ENCODE measurements around the gene HOXA13.

Gene HOXA13

DNA sequence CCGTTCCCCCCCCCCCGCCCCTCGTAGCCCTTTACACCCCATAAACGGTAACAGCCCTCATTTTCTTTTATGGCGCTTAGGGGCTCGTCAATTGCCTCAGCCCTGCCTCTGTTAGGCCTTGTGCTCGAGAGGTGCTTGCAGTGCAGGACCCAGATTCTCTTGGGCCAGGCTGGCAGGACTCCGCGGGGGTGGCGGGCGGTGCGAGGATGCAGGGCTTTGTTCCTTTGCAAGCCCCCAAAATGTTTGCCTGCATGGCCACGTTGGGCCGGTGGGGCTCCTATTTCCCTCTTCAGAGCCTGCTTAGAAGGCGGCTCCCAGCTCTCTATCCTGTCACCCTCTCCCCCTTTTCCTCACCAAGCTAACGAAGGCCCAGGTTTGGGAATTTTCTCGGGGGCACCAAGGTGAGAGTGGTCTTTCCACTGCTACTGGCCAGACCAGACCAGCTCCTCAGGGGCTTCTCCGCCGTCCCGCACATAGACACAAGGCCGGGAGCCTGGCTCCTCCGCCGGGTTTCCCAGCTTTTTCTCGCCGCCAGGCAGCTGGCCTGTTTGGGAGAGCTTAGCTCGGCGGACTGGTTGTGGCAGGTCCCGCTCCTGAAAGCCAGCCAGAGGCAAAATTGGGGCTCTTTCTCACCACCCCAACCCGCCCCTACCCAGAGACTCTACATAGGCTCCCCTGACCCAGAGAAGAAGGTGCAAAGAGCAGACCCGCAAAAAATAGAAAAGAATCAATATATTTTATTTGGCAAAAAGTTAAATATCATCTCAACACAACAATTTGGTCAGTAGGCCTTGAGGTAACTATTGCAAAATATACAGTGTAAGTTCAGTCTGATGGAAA is 38.0 kb downstream of the HOXA13 start:
- Histone ChIP-seq H3K4me3 (ENCODE audit: low read depth in 1 of 2, low read length in 2 of 2) (no peak overlapping the region), H3K27me3 (ENCODE audit: low read depth, low read length) (peaks cover 83% of the 10 kb centered on the region), H3K9me3 (ENCODE audit: control insufficient read depth in 1 of 2, low read length in 2 of 2) (no peaks in the 10 kb centered on the region), H3K36me3 (ENCODE audit: control insufficient read depth in 1 of 2, insufficient read depth in 2 of 2, low read length in 2 of 2) (no peaks in the 10 kb centered on the region), H3K4me1 (ENCODE audit: control insufficient read depth in 1 of 2, insufficient read depth in 2 of 2, low read length in 2 of 2) (peaks cover 0 to 47% of the 10 kb centered on the region in 2 donors), H3K27ac (ENCODE audit: low read length) (no peak overlapping the region)

DNA sequence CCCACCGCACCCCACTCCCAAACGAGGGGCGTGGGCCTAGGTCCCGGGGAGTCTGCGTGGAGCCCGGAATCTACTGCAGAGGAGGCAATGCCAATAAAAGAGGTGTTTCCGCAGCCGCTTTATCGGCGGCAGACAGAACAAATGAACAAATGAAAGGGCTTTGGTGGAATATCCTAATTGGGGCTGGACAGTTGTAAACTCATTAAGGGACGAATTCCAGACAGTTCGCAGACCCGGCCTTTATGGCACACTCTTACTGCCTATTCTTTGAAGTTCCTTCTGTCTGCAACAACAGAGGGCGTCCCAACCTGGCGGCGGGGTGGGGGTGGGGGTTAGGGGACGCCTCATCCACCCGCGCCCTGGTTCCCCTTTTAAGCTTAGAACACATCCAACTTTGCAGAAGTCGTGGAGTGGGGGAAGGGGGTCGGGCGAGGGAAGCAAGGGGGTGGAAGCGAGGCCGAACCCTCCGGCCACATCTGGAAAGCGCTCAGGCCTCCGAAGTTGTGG is 38.6 kb downstream of the HOXA13 start:
- peak overlapping the region; percentile 57 to 80 for H3K4me3 ChIP-seq (ENCODE audit: low read depth in 1 of 2, low read length in 2 of 2)
- peaks cover 80% of the 10 kb centered on the region for H3K27me3 ChIP-seq (ENCODE audit: low read depth, low read length)

DNA sequence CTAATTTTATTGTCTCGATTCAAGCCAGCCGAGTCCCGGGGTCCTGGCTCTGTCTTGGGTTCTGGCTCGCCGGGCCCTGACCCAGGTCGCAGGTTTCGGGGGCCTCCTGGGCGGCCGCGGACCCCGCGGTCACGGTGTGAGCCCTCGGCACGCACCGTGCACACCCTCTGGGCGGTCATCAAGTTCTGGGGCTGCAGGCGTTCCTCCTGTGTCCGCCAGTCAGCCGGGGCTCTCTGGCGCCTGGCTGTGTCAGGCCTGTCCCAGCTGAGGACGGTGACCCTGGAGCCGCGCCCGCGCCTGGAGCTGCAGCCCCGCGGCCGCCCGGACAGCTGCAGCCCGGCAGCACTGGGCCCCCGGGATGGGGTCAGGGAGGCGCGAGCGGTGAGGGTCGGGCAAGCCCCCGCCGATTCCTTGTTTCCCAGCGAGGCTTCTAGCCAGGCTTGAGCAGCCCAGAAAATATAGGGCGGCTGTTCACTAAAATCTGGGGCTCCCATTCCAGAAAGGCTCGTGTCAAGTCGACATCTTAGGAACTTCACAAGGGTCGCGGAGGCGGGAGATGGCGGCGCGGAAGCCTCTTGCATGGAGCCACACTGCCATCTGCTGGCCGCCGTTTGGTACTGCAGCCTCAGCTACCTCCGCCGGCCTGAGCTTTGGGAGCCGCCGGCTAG is 39.2 kb downstream of the HOXA13 start:
- no peaks in the 10 kb centered on the region for H3K9me3 ChIP-seq (ENCODE audit: control insufficient read depth in 1 of 2, low read length in 2 of 2)
- H3K36me3 ChIP-seq (ENCODE audit: control insufficient read depth in 1 of 2, insufficient read depth in 2 of 2, low read length in 2 of 2) = no peaks in the 10 kb centered on the region
- H3K27me3 ChIP-seq (ENCODE audit: low read depth, low read length) = peaks cover 80% of the 10 kb centered on the region
- no peak overlapping the region for H3K27ac ChIP-seq (ENCODE audit: low read length)
- H3K4me1 ChIP-seq (ENCODE audit: control insufficient read depth in 1 of 2, insufficient read depth in 2 of 2, low read length in 2 of 2) = peaks cover 0 to 49% of the 10 kb centered on the region in 2 donors
- peak overlapping the region; percentile 57 to 80 for H3K4me3 ChIP-seq (ENCODE audit: low read depth in 1 of 2, low read length in 2 of 2)

More for the DNA sequence above, 38.6 kb downstream of the HOXA13 start:
- H3K9me3 ChIP-seq (ENCODE audit: control insufficient read depth in 1 of 2, low read length in 2 of 2) = no peaks in the 10 kb centered on the region
- no peak overlapping the region for H3K27ac ChIP-seq (ENCODE audit: low read length)
- peaks cover 0 to 45% of the 10 kb centered on the region in 2 donors for H3K4me1 ChIP-seq (ENCODE audit: control insufficient read depth in 1 of 2, insufficient read depth in 2 of 2, low read length in 2 of 2)
- no peaks in the 10 kb centered on the region for H3K36me3 ChIP-seq (ENCODE audit: control insufficient read depth in 1 of 2, insufficient read depth in 2 of 2, low read length in 2 of 2)

DNA sequence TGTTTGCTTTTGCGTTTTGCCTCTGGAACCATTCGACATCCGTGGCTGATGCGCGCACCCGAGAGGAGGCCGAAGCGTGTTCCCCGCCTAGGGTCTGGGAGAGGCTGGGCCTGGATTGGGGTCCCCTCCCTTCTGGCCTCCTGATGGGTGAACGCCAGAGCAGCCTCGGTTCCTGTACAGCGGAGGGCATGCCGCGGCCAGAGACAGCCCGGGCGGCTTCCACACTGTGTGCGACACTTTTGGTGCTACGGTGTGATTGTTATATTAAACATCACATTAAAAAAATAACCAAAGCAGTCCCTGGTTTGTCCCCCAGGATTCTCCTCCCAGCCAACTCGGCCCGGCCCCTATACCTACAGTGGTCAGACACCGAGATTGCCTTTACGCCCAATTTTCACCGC is 39.7 kb downstream of the HOXA13 start:
- peak overlapping the region; percentile 57 to 80 for H3K4me3 ChIP-seq (ENCODE audit: low read depth in 1 of 2, low read length in 2 of 2)
- no peaks in the 10 kb centered on the region for H3K36me3 ChIP-seq (ENCODE audit: control insufficient read depth in 1 of 2, insufficient read depth in 2 of 2, low read length in 2 of 2)
- peaks cover 80% of the 10 kb centered on the region for H3K27me3 ChIP-seq (ENCODE audit: low read depth, low read length)
- H3K9me3 ChIP-seq (ENCODE audit: control insufficient read depth in 1 of 2, low read length in 2 of 2) = no peaks in the 10 kb centered on the region
- H3K4me1 ChIP-seq (ENCODE audit: control insufficient read depth in 1 of 2, insufficient read depth in 2 of 2, low read length in 2 of 2) = peaks cover 0 to 45% of the 10 kb centered on the region in 2 donors
- H3K27ac ChIP-seq (ENCODE audit: low read length) = no peak overlapping the region

DNA sequence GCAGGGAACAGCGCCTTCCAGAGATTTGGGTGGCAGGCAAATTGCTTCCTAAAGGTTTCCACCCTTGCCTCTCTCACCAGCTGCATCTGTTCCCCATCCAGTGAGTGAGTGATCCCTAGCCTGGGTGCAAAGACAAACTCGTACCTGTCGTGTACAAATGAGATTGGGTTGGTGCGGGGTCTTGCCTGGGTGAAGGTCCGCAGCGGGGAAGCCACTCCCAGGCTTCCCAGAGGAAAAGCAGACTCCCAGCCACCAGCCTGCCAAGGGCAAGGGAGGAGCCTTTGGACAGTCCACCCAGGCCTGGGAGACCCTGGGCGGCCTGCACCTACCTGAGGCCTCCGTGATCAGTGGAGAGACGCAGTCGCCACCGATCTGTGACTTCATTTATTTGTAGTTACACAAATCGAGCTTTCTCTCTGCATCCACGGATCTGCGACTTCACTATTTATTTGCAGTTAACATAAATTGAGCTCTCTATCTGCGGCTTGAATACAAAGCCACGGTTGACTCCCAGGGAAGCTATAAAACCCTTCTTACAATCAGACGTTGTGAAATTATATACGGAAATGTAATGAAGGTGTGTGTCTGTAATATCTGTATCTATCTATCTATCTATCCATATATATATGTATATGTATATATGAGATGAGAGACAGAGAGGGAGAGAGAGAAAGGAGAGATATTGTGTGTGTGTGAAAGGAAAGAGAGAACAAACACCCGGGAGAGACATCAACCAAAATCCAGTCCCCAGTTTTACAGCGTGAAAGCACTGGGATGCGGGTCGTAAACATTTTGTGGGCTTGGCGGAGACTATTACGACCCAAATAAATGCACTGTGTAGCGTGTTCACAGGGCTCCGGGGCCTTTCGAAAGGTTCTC is 40.4 kb downstream of the HOXA13 start:
- H3K4me1 ChIP-seq (ENCODE audit: control insufficient read depth in 1 of 2, insufficient read depth in 2 of 2, low read length in 2 of 2) = peaks cover 0 to 44% of the 10 kb centered on the region in 2 donors
- peaks cover 80% of the 10 kb centered on the region for H3K27me3 ChIP-seq (ENCODE audit: low read depth, low read length)
- no peaks in the 10 kb centered on the region for H3K9me3 ChIP-seq (ENCODE audit: control insufficient read depth in 1 of 2, low read length in 2 of 2)
- H3K4me3 ChIP-seq (ENCODE audit: low read depth in 1 of 2, low read length in 2 of 2) = no peak overlapping the region
- H3K36me3 ChIP-seq (ENCODE audit: control insufficient read depth in 1 of 2, insufficient read depth in 2 of 2, low read length in 2 of 2) = no peaks in the 10 kb centered on the region
- no peak overlapping the region for H3K27ac ChIP-seq (ENCODE audit: low read length)

DNA sequence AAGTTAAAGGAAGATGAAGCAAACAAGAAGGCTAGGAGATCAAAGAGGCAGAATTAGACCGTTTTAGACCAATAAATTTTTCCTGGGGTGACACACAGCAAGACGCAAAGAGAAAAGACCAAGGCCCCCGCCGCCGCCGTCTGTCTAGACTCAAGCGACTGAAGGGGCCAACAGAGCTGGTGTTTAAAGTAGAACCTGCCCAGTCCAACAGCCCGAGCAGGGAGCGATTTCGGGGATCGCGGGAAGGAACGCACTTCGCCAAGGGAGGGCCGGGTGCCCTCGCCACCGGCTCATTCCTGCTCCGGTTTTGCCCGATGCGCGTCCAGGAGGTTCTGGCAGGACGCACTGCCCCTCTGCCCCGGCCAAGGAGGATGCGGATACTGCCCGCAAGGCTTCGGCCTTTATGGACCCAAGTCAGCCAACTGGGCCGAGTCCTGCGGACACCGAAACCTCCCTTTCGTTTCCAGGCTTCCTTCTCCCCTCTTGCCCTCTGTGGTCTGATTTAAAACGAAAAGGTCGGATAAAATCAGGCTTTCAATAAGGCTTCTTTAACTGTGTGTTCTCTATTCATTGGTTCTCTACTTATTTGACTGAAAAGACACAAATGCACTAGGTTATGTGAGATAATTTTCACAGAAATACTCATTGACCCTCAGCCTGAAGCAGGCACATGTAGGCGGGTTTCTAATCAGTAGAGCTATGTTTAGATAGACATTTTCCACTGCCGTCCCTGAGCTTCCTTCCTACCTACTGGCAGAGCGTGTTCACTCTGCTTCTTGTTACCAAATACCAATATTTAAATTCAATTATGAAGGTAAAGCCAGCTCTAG is 41.2 kb downstream of the HOXA13 start:
- peaks cover 0 to 40% of the 10 kb centered on the region in 2 donors for H3K4me1 ChIP-seq (ENCODE audit: control insufficient read depth in 1 of 2, insufficient read depth in 2 of 2, low read length in 2 of 2)
- H3K36me3 ChIP-seq (ENCODE audit: control insufficient read depth in 1 of 2, insufficient read depth in 2 of 2, low read length in 2 of 2) = no peaks in the 10 kb centered on the region
- no peaks in the 10 kb centered on the region for H3K9me3 ChIP-seq (ENCODE audit: control insufficient read depth in 1 of 2, low read length in 2 of 2)
- H3K4me3 ChIP-seq (ENCODE audit: low read depth in 1 of 2, low read length in 2 of 2) = no peak overlapping the region
- peaks cover 80% of the 10 kb centered on the region for H3K27me3 ChIP-seq (ENCODE audit: low read depth, low read length)
- H3K27ac ChIP-seq (ENCODE audit: low read length) = no peak overlapping the region

DNA sequence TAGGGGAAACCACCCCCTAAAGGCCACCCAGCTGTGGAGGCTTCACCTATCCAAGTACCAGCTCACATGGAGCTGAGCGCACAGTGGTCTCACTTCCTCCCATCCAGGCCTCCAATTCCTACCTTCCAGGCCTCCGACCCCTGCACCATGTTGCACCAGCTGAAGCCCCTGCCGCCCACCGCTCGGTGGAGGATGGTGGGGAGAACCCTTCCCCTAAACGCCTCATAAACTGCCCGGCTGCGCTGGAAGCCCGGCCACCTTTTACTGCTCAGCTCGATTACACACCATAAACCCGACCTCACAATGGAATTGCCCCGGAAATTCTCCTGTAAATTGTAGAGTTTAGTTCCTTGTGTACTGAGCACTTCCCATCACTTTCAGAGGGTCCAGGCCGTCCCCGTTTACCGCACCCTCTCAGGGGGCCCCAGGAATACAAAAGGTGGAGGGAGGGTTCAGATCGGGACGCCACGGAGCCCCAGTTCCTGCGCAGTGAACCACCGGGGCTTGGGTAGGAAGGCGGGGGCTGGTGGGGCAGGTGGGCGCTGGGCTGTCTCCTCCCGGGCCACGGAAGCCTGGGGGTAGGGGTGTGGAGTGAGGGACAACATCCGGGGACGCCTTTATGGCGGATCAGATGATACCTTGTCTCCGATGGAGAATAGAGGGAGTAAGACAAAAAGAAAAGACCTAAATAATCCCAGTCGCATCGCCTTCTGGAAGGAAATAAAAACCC is 42.0 kb downstream of the HOXA13 start:
- Histone ChIP-seq H3K4me1 (ENCODE audit: control insufficient read depth in 1 of 2, insufficient read depth in 2 of 2, low read length in 2 of 2) (peaks cover 0 to 41% of the 10 kb centered on the region in 2 donors), H3K4me3 (ENCODE audit: low read depth in 1 of 2, low read length in 2 of 2) (no peak overlapping the region), H3K36me3 (ENCODE audit: control insufficient read depth in 1 of 2, insufficient read depth in 2 of 2, low read length in 2 of 2) (no peaks in the 10 kb centered on the region), H3K27me3 (ENCODE audit: low read depth, low read length) (peaks cover 84% of the 10 kb centered on the region), H3K9me3 (ENCODE audit: control insufficient read depth in 1 of 2, low read length in 2 of 2) (no peaks in the 10 kb centered on the region), H3K27ac (ENCODE audit: low read length) (no peak overlapping the region)

DNA sequence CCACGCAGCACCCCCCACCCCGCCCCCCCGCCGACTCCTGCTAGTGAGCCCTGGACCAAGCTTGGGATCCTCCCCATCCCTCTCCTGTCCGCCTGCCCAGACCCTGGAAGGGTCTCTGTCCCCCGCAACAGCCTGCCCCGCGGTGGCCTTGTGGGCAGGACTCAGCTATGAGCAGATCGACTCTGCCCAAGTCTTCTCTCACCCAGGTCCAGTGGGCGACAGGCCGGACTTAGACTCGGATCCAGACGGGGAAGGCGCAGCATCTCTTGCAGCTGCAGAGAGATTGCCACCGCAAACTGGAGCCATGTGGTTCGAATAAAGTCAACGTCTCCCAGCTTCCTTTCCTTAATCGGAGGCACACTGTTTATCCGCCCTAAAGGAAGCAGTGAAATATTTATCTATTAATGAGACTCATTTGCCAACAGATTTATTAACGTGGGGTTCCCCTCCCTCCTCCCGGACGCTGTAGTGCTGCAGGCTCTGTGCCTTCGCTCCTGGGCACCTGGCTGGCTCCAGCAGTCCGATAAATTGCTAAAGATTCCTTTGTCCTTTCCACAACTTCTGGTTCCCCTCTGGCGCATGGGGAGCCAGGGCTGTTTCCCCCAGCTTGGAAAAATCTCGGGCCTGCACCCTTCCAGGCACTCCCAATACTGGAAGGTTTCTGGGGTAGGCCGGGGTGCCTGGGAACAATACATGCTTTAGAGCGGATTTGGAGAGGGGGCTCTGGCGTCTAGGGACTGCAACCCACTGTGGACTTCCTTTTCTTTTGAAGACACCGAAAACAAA is 42.8 kb downstream of the HOXA13 start:
- Histone ChIP-seq H3K4me3 (ENCODE audit: low read depth in 1 of 2, low read length in 2 of 2) (peak overlapping the region in 1 of 2 donors; percentile 61), H3K36me3 (ENCODE audit: control insufficient read depth in 1 of 2, insufficient read depth in 2 of 2, low read length in 2 of 2) (no peaks in the 10 kb centered on the region), H3K27ac (ENCODE audit: low read length) (no peak overlapping the region), H3K4me1 (ENCODE audit: control insufficient read depth in 1 of 2, insufficient read depth in 2 of 2, low read length in 2 of 2) (peaks cover 0 to 49% of the 10 kb centered on the region in 2 donors), H3K9me3 (ENCODE audit: control insufficient read depth in 1 of 2, low read length in 2 of 2) (no peaks in the 10 kb centered on the region), H3K27me3 (ENCODE audit: low read depth, low read length) (peaks cover 88% of the 10 kb centered on the region)

DNA sequence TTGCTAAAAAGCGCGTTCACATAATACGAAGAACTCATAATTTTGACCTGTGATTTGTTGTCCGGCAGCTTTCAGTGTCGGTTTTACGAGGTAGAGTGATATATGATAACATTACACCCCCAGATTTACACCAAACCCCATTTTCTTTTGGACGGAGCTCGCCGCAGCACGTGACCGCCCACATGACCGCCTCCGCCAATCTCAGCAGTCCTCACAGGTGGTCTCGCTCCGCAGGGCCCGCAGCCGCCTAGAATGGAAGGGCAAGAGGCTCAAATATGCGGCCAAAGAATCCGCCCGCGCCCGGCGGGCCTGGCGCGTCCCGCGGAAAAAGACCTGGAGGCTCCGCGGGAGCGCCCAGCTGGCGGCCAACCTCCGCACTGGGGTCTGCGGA is 43.4 kb downstream of the HOXA13 start, which contains the start of gene HOXA7:
Gene HOXA7, minus strand, starts transcription at position 168 of the 391 bp plus-strand sequence. Its CDS starts 130 bp downstream, at position 38.
- H3K27me3 ChIP-seq (ENCODE audit: low read depth, low read length) = peaks cover 89% of the 10 kb centered on the region

More for the DNA sequence above, 43.4 kb downstream of the HOXA13 start, which contains the start of gene HOXA7:
- no peaks in the 10 kb centered on the region for H3K9me3 ChIP-seq (ENCODE audit: control insufficient read depth in 1 of 2, low read length in 2 of 2)
- no peaks in the 10 kb centered on the region for H3K36me3 ChIP-seq (ENCODE audit: control insufficient read depth in 1 of 2, insufficient read depth in 2 of 2, low read length in 2 of 2)
- H3K4me3 ChIP-seq (ENCODE audit: low read depth in 1 of 2, low read length in 2 of 2) = peak within 1 kb of the TSS in 1 of 2 donors; percentile 61
- H3K27ac ChIP-seq (ENCODE audit: low read length) = no peak within 1 kb of the TSS
- H3K4me1 ChIP-seq (ENCODE audit: control insufficient read depth in 1 of 2, insufficient read depth in 2 of 2, low read length in 2 of 2) = peaks cover 0 to 52% of the 10 kb centered on the region in 2 donors

All from muscle layer of duodenum (tissue), 2 donors.